OCI-LY7 (cell line): ENCODE results near the gene GNLY.

Experiments used
- CTCF ChIP-seq: fragments of 200-600 bp; sonication (generic); conservative IDR thresholded peaks from 2 replicates; pipeline ENCODE4 v1.5.1; 2014; ENCODE audit warnings: mild to moderate bottlenecking, antibody characterized with exemption, low read length, moderate library complexity, mixed read lengths
- EZH2phosphoT487 ChIP-seq: fragments of 200-600 bp; sonication (generic); IDR thresholded peaks from 2 replicates; pipeline ENCODE4 v1.6.1; 2018; ENCODE audit warnings: low read depth, borderline replicate concordance, mild to moderate bottlenecking, mixed run types, antibody characterized with exemption, low read length, moderate library complexity, mixed read lengths

GRCh38 chr2:85714841-85715240 is 20.7 kb downstream of the GNLY start:
- TF ChIP-seq CTCF: no peak
- no peak for TF ChIP-seq EZH2phosphoT487
